ENCODE measurements around the gene STRA8.

STRA8 gene

GRCh38 chr7:135239263-135239662 is 5.6 kb downstream of the STRA8 start:
- DNase-seq (ENCODE audit: low spot score) = no peak

- DNase-seq (ENCODE audit: low spot score) = no peak
These were observed 6.8 kb downstream of the STRA8 start for GRCh38 chr7:135240441-135240840.

GRCh38 chr7:135242096-135242684 is 8.6 kb downstream of the STRA8 start:
- DNase-seq (ENCODE audit: low spot score) = no peak

- no peak for DNase-seq (ENCODE audit: low spot score)
These were observed 11.9 kb downstream of the STRA8 start for GRCh38 chr7:135245226-135246190.

GRCh38 chr7:135246191-135246825 is 12.7 kb downstream of the STRA8 start:
- no peak for DNase-seq (ENCODE audit: low spot score)

- DNase-seq (ENCODE audit: low spot score) = no peak
These were observed 14.3 kb downstream of the STRA8 start for GRCh38 chr7:135247746-135248471.

GRCh38 chr7:135248546-135248945 is 14.9 kb downstream of the STRA8 start:
- DNase-seq (ENCODE audit: low spot score) = no peak

- DNase-seq (ENCODE audit: low spot score) = no peak
These were observed 18.1 kb downstream of the STRA8 start for GRCh38 chr7:135251496-135252391.

GRCh38 chr7:135253851-135254771 is 20.5 kb downstream of the STRA8 start:
- peak; percentile 83 for DNase-seq (ENCODE audit: low spot score)

- no peak for DNase-seq (ENCODE audit: low spot score)
These were observed 24.2 kb downstream of the STRA8 start for GRCh38 chr7:135257790-135258189.

- no peak for DNase-seq (ENCODE audit: low spot score)
These were observed 24.9 kb downstream of the STRA8 start for GRCh38 chr7:135258585-135258984.

- DNase-seq (ENCODE audit: low spot score) = no peak
These were observed 26.1 kb downstream of the STRA8 start for GRCh38 chr7:135259702-135260101.

- no peak for DNase-seq (ENCODE audit: low spot score)
These were observed 26.8 kb downstream of the STRA8 start for GRCh38 chr7:135260470-135260869.

- DNase-seq (ENCODE audit: low spot score) = no peak
These were observed 27.5 kb downstream of the STRA8 start for GRCh38 chr7:135260930-135261721.

- no peak for DNase-seq (ENCODE audit: low spot score)
These were observed 29.1 kb downstream of the STRA8 start for GRCh38 chr7:135262623-135263320.

GRCh38 chr7:135263321-135263970 is 29.8 kb downstream of the STRA8 start:
- no peak for DNase-seq (ENCODE audit: low spot score)

GRCh38 chr7:135265637-135266036 is 32.0 kb downstream of the STRA8 start:
- no peak for DNase-seq (ENCODE audit: low spot score)

- no peak for DNase-seq (ENCODE audit: low spot score)
These were observed 36.3 kb downstream of the STRA8 start for GRCh38 chr7:135269921-135270320.
